ENCODE data around the gene HIVEP3.

Gene HIVEP3

GRCh38 chr1:41895552-41895951 is 23.2 kb downstream of the HIVEP3 start:
- no CpG with 5 or more reads among the region's 4 CpGs for WGBS (ENCODE audit: insufficient coverage, insufficient read length)

DNA sequence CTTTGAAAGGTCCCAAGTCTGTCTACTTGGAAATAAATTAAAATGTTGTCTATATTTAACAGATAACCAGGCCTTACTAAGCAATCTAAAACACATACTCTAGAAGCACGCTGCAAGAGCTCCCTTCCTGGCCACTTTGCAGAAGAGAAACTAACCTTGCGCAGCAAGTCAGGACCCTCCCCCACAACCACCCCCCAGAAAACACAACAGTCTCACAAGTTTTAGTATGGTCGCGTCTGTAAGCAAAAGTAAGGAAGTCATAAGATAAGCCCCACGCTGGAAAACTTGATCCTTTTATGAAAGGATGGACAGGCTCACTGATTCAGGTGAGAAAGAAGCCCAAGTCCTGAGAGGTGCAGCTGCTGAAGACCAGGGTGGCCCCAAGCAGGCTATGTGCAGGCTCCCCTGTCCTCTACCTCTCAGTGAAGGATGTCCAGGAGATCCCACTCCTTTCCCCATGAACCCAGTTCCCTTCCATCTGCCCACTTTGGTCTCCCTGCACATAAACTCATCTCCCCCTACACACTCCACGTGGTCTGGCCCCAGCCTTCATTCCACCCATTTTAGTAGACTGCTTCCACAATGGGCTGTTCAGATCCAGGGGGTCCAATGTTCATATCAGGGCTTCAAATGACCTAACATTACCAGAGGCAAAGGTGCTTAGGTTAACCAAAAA is 23.8 kb downstream of the HIVEP3 start:
- 0 out of 2 replicates have a peak, but pooled peaks cover 1% of the 10 kb centered on the region for H3K4me1 ChIP-seq (ENCODE audit: control insufficient read depth, insufficient read depth, low read length)
- H3K9me3 ChIP-seq (ENCODE audit: control insufficient read depth, insufficient read depth, low read length) = no peaks in the 10 kb centered on the region
- H3K27ac ChIP-seq (ENCODE audit: low read length) = no peak overlapping the region
- H3K36me3 ChIP-seq (ENCODE audit: control insufficient read depth, insufficient read depth, low read length) = no peaks in the 10 kb centered on the region
- H3K27me3 ChIP-seq (ENCODE audit: control insufficient read depth, insufficient read depth, low read length) = no peaks in the 10 kb centered on the region
- no CpG with 5 or more reads among the region's 6 CpGs for WGBS (ENCODE audit: insufficient coverage, insufficient read length)
- no peak overlapping the region for H3K4me3 ChIP-seq (ENCODE audit: low read length)
- DNase-seq (ENCODE audit: low read depth, low spot score) = no peak

More at GRCh38 chr1:41895552-41895951, 23.2 kb downstream of the HIVEP3 start:
- no peaks in the 10 kb centered on the region for H3K9me3 ChIP-seq (ENCODE audit: control insufficient read depth, insufficient read depth, low read length)
- H3K27me3 ChIP-seq (ENCODE audit: control insufficient read depth, insufficient read depth, low read length) = no peaks in the 10 kb centered on the region
- no peak for DNase-seq (ENCODE audit: low read depth, low spot score)
- no peaks in the 10 kb centered on the region for H3K36me3 ChIP-seq (ENCODE audit: control insufficient read depth, insufficient read depth, low read length)
- no peak overlapping the region for H3K4me3 ChIP-seq (ENCODE audit: low read length)
- 0 out of 2 replicates have a peak, but pooled peaks cover 1% of the 10 kb centered on the region for H3K4me1 ChIP-seq (ENCODE audit: control insufficient read depth, insufficient read depth, low read length)
- no peak overlapping the region for H3K27ac ChIP-seq (ENCODE audit: low read length)

- WGBS (ENCODE audit: insufficient coverage, insufficient read length) = no CpG with 5 or more reads among the region's 4 CpGs
- no peak overlapping the region for H3K4me3 ChIP-seq (ENCODE audit: low read length)
- no peaks in the 10 kb centered on the region for H3K9me3 ChIP-seq (ENCODE audit: control insufficient read depth, insufficient read depth, low read length)
- H3K36me3 ChIP-seq (ENCODE audit: control insufficient read depth, insufficient read depth, low read length) = no peaks in the 10 kb centered on the region
- H3K27ac ChIP-seq (ENCODE audit: low read length) = no peak overlapping the region
- no peaks in the 10 kb centered on the region for H3K27me3 ChIP-seq (ENCODE audit: control insufficient read depth, insufficient read depth, low read length)
- no peak for DNase-seq (ENCODE audit: low read depth, low spot score)
- 0 out of 2 replicates have a peak, but pooled peaks cover 1% of the 10 kb centered on the region for H3K4me1 ChIP-seq (ENCODE audit: control insufficient read depth, insufficient read depth, low read length)
Measured at GRCh38 chr1:41894101-41894807, 24.5 kb downstream of the HIVEP3 start.

GRCh38 chr1:41892301-41892781 is 26.4 kb downstream of the HIVEP3 start:
- no peak for DNase-seq (ENCODE audit: low read depth, low spot score)
- Histone ChIP-seq H3K27me3 (ENCODE audit: control insufficient read depth, insufficient read depth, low read length) (no peaks in the 10 kb centered on the region), H3K9me3 (ENCODE audit: control insufficient read depth, insufficient read depth, low read length) (no peaks in the 10 kb centered on the region), H3K36me3 (ENCODE audit: control insufficient read depth, insufficient read depth, low read length) (no peaks in the 10 kb centered on the region), H3K27ac (ENCODE audit: low read length) (no peak overlapping the region), H3K4me1 (ENCODE audit: control insufficient read depth, insufficient read depth, low read length) (0 out of 2 replicates have a peak, but pooled peaks cover 1% of the 10 kb centered on the region), H3K4me3 (ENCODE audit: low read length) (no peak overlapping the region)
- WGBS (ENCODE audit: insufficient coverage, insufficient read length) = no CpG with 5 or more reads among the region's 5 CpGs

GRCh38 chr1:41891199-41891896 is 27.4 kb downstream of the HIVEP3 start:
- WGBS (ENCODE audit: insufficient coverage, insufficient read length) = no CpG with 5 or more reads among the region's 9 CpGs
- Histone ChIP-seq H3K4me1 (ENCODE audit: control insufficient read depth, insufficient read depth, low read length) (0 out of 2 replicates have a peak, but pooled peaks cover 1% of the 10 kb centered on the region), H3K9me3 (ENCODE audit: control insufficient read depth, insufficient read depth, low read length) (no peaks in the 10 kb centered on the region), H3K27ac (ENCODE audit: low read length) (no peak overlapping the region), H3K27me3 (ENCODE audit: control insufficient read depth, insufficient read depth, low read length) (no peaks in the 10 kb centered on the region), H3K36me3 (ENCODE audit: control insufficient read depth, insufficient read depth, low read length) (no peaks in the 10 kb centered on the region), H3K4me3 (ENCODE audit: low read length) (no peak overlapping the region)
- no peak for DNase-seq (ENCODE audit: low read depth, low spot score)

DNA sequence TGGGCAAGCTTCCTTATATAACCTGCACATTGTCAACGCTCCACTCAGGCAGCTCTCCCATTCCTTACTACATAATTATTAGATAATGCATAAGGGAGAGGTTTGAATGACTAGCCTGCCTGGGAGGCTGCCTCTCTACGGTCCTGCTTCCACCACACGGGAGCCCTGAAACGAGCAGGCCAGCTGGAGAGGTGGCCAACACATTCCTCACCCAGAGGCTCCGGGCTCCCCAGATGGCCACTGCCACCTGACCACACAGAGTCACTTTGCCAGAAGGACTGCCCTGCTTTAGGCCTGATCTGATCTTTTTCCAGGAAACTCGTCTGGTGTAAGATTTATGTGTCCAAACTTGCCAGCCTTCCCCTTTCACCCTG is 27.9 kb downstream of the HIVEP3 start:
- Histone ChIP-seq H3K4me1 (ENCODE audit: control insufficient read depth, insufficient read depth, low read length) (0 out of 2 replicates have a peak, but pooled peaks cover 1% of the 10 kb centered on the region), H3K4me3 (ENCODE audit: low read length) (no peak overlapping the region), H3K27me3 (ENCODE audit: control insufficient read depth, insufficient read depth, low read length) (no peaks in the 10 kb centered on the region), H3K9me3 (ENCODE audit: control insufficient read depth, insufficient read depth, low read length) (no peaks in the 10 kb centered on the region), H3K27ac (ENCODE audit: low read length) (no peak overlapping the region), H3K36me3 (ENCODE audit: control insufficient read depth, insufficient read depth, low read length) (no peaks in the 10 kb centered on the region)
- no peak for DNase-seq (ENCODE audit: low read depth, low spot score)
- WGBS (ENCODE audit: insufficient coverage, insufficient read length) = no CpG with 5 or more reads among the region's 6 CpGs

DNA sequence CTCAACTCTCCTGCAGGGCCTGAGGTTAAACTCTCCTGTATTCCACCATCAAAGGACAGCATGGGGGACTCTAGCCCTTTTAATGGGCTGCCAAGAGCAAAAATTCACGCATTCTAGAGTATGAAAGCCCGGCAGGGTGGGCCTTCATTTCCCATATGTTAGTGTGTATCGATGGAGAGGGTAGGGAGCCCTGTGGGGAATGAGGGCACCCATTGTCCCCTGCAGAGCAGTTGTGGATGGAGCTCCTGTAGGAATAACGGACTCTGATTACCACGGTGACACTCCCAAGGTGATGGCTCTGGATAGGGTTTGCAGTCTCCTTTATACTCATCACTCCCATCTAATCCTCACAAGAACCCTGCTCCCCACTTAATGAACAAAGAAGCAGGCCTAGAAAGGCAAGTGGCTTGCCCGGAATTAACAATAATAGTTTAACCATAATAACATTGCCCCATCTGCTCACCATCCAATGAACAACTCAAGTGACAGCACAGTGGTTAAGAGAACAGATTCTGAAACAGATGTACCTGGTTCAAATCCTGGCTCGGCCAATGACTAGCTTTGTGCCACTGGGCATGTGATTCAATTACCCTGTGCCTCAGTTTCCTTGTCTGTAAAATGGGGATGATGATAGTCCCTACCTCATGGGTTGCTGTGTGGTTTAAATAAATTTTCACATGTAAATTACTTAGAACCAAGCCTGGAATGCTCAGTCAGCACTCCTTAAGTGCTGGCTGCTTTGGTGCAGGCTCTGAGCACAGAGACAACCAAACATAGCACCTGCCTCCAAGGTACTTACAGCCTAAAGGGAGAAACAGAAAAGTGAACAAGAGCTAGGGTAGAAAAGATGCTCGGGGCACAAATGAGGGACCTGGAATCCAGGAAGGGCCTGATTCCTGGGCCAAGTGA is 29.0 kb downstream of the HIVEP3 start:
- H3K4me1 ChIP-seq (ENCODE audit: control insufficient read depth, insufficient read depth, low read length) = 0 out of 2 replicates have a peak, but pooled peaks cover 1% of the 10 kb centered on the region
- DNase-seq (ENCODE audit: low read depth, low spot score) = no peak
- H3K36me3 ChIP-seq (ENCODE audit: control insufficient read depth, insufficient read depth, low read length) = no peaks in the 10 kb centered on the region
- no peaks in the 10 kb centered on the region for H3K27me3 ChIP-seq (ENCODE audit: control insufficient read depth, insufficient read depth, low read length)
- WGBS (ENCODE audit: insufficient coverage, insufficient read length) = no CpG with 5 or more reads among the region's 8 CpGs
- H3K4me3 ChIP-seq (ENCODE audit: low read length) = no peak overlapping the region
- no peaks in the 10 kb centered on the region for H3K9me3 ChIP-seq (ENCODE audit: control insufficient read depth, insufficient read depth, low read length)
- H3K27ac ChIP-seq (ENCODE audit: low read length) = no peak overlapping the region

DNA sequence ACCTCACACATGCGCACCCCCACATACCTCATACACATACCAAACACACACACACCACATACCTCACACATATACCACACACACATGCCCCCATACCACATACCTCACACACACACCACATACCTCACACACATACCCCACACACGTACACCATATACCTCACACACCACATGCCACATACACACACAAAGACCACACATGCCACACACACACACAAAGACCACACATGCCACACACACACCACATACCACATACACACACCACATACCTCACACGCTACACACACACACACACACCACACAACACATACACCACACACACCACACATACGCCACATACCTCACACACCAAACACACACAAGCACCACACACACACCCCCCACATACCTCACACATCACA is 30.0 kb downstream of the HIVEP3 start:
- 100% methylated on average over 4 of the region's 4 CpGs for WGBS (ENCODE audit: insufficient coverage, insufficient read length)

GRCh38 chr1:41887365-41887764 is 31.4 kb downstream of the HIVEP3 start:
- Histone ChIP-seq H3K9me3 (ENCODE audit: control insufficient read depth, insufficient read depth, low read length) (no peaks in the 10 kb centered on the region), H3K4me1 (ENCODE audit: control insufficient read depth, insufficient read depth, low read length) (peaks cover 7% of the 10 kb centered on the region), H3K27ac (ENCODE audit: low read length) (no peak overlapping the region), H3K36me3 (ENCODE audit: control insufficient read depth, insufficient read depth, low read length) (no peaks in the 10 kb centered on the region), H3K4me3 (ENCODE audit: low read length) (no peak overlapping the region), H3K27me3 (ENCODE audit: control insufficient read depth, insufficient read depth, low read length) (no peaks in the 10 kb centered on the region)
- WGBS (ENCODE audit: insufficient coverage, insufficient read length) = no CpG with 5 or more reads among the region's 1 CpG
- no peak for DNase-seq (ENCODE audit: low read depth, low spot score)

More for the DNA sequence above, 30.0 kb downstream of the HIVEP3 start:
- Histone ChIP-seq H3K27me3 (ENCODE audit: control insufficient read depth, insufficient read depth, low read length) (no peaks in the 10 kb centered on the region), H3K4me1 (ENCODE audit: control insufficient read depth, insufficient read depth, low read length) (peaks cover 5% of the 10 kb centered on the region), H3K27ac (ENCODE audit: low read length) (no peak overlapping the region), H3K36me3 (ENCODE audit: control insufficient read depth, insufficient read depth, low read length) (no peaks in the 10 kb centered on the region), H3K9me3 (ENCODE audit: control insufficient read depth, insufficient read depth, low read length) (no peaks in the 10 kb centered on the region), H3K4me3 (ENCODE audit: low read length) (no peak overlapping the region)
- DNase-seq (ENCODE audit: low read depth, low spot score) = no peak

Data from iPS DF 6.9 (cell line).